ENCODE data around the gene PSIP1.

The PSIP1 gene

GRCh38 chr9:15416880-15417279 is 93.9 kb downstream of the PSIP1 start:
- in situ Hi-C loops (cut with HindIII; ENCODE audit: low sequenced_read_pairs): no loop called here
- DNase-seq (ENCODE audit: low read depth, low spot score): peak; percentile 58
- TF ChIP-seq CTCF (IDR thresholded peaks at IDR 0.05; ENCODE audit: low read depth, low read length): peak; percentile 48
- no peak overlapping the region for H3K4me3 ChIP-seq (ENCODE audit: low read depth, low read length)
